HEK293 (cell line): ENCODE data around the gene ACVRL1.

ENCODE experiments used
- CTCF ChIA-PET: fragments of 350-600 bp; formaldehyde crosslinking; extraction: SDS; loops from one replicate; lab custom pipeline; 2021; ENCODE audit warnings: antibody characterized with exemption; lab: Yijun Ruan, JAX
- POLR2A ChIA-PET: fragments of 300-600 bp; formaldehyde crosslinking; extraction: SDS; loops from one replicate; lab custom pipeline; 2020; ENCODE audit warnings: antibody characterized with exemption, inconsistent platforms; lab: Yijun Ruan, JAX
- H3K27ac ChIP-seq: fragments of 200-500 bp; sonication (Bioruptor generic); 2 replicates; pipeline ENCODE4 v1.5.1; 2014; ENCODE audit warnings: low read depth, low read length, control low read depth, inconsistent platforms; ENCODE audit errors: extremely low read depth
- H3K36me3 ChIP-seq, 2 experiments: fragments of 200-500 bp in 1 of 2; sonication (Bioruptor generic) in 1 of 2; 1 replicate in 1 of 2; 2 replicates in 1 of 2; pipeline ENCODE4 v1.5.1; 2014 to 2017; ENCODE audit warnings: inconsistent platforms in 2 of 2, low read length in 2 of 2; ENCODE audit not compliant: control insufficient read depth in 2 of 2, insufficient read depth in 1 of 2
- H3K4me1 ChIP-seq: fragments of 200-500 bp; sonication (Bioruptor generic); 2 replicates; pipeline ENCODE4 v1.5.1; 2014; ENCODE audit warnings: mild to moderate bottlenecking, low read length, inconsistent platforms; ENCODE audit not compliant: control insufficient read depth, insufficient read depth
- H3K4me3 ChIP-seq: 2 replicates; pipeline ENCODE4 v1.5.1; 2011; ENCODE audit warnings: low read depth, mild to moderate bottlenecking, control low read depth, low read length, moderate library complexity
- H3K9me3 ChIP-seq: fragments of 200-500 bp; sonication (Bioruptor generic); 2 replicates; pipeline ENCODE4 v1.5.1; 2014; ENCODE audit warnings: low read depth, low read length, inconsistent platforms; ENCODE audit not compliant: control insufficient read depth, insufficient read depth
- HOXA7 ChIP-seq: sonication (generic); formaldehyde crosslinking; IDR thresholded peaks from 2 replicates; pipeline ENCODE4 v1.8.1; 2022; ENCODE audit warnings: missing genetic modification reagents, borderline replicate concordance
- HOXC10 ChIP-seq: sonication (generic); formaldehyde crosslinking; IDR thresholded peaks from 2 replicates; pipeline ENCODE4 v1.8.1; 2023; ENCODE audit warnings: mild to moderate bottlenecking, missing genetic modification reagents
- KLF7 ChIP-seq: fragments of 450-650 bp; formaldehyde crosslinking; IDR thresholded peaks from 2 replicates; pipeline ENCODE4 v1.5.1; 2016; ENCODE audit warnings: missing biosample characterization, missing genetic modification characterization, borderline replicate concordance
- RBAK ChIP-seq: fragments of 450-650 bp; formaldehyde crosslinking; IDR thresholded peaks from 2 replicates; pipeline ENCODE4 v1.5.1; 2016; ENCODE audit warnings: missing biosample characterization, missing genetic modification characterization
- ZBTB7A ChIP-seq: fragments of 450-650 bp; formaldehyde crosslinking; IDR thresholded peaks from 2 replicates; pipeline ENCODE4 v1.5.1; 2016; ENCODE audit warnings: low read depth, missing biosample characterization, missing genetic modification characterization
- ZNF10 ChIP-seq: fragments of 450-650 bp; formaldehyde crosslinking; IDR thresholded peaks from 2 replicates; pipeline ENCODE4 v1.5.1; 2017; ENCODE audit warnings: missing biosample characterization, missing genetic modification characterization
- ZNF132 ChIP-seq: fragments of 450-650 bp; formaldehyde crosslinking; IDR thresholded peaks from 2 replicates; pipeline ENCODE4 v1.5.1; 2017; ENCODE audit warnings: missing biosample characterization, missing genetic modification characterization, borderline replicate concordance
- ZNF174 ChIP-seq: fragments of 450-650 bp; formaldehyde crosslinking; IDR thresholded peaks from 2 replicates; pipeline ENCODE4 v1.5.0; 2017; ENCODE audit warnings: missing biosample characterization, mild to moderate bottlenecking, missing genetic modification characterization
- ZNF529 ChIP-seq: fragments of 450-650 bp; formaldehyde crosslinking; IDR thresholded peaks from 2 replicates; pipeline ENCODE4 v1.5.1; 2017; ENCODE audit warnings: missing genetic modification characterization, missing biosample characterization; ENCODE audit not compliant: insufficient replicate concordance
- ZNF623 ChIP-seq: fragments of 450-650 bp; formaldehyde crosslinking; IDR thresholded peaks from 2 replicates; pipeline ENCODE4 v1.5.1; 2016; ENCODE audit warnings: missing biosample characterization, missing genetic modification characterization
- ZNF626 ChIP-seq: fragments of 450-650 bp; sonication (Bioruptor Pico); formaldehyde crosslinking; IDR thresholded peaks from 2 replicates; pipeline ENCODE4 v1.5.1; 2018; ENCODE audit warnings: missing biosample characterization, missing genetic modification characterization, inconsistent platforms
- ZNF677 ChIP-seq: fragments of 450-650 bp; IDR thresholded peaks from 2 replicates; pipeline ENCODE4 v1.5.0; 2018; ENCODE audit warnings: missing biosample characterization, mild to moderate bottlenecking, missing genetic modification characterization, moderate library complexity
- ZNF707 ChIP-seq: fragments of 450-650 bp; formaldehyde crosslinking; IDR thresholded peaks from 2 replicates; pipeline ENCODE4 v1.5.1; 2016; ENCODE audit warnings: missing biosample characterization, missing genetic modification characterization
- ZNF792 ChIP-seq: fragments of 450-650 bp; formaldehyde crosslinking; IDR thresholded peaks from 2 replicates; pipeline ENCODE4 v1.5.1; 2016; ENCODE audit warnings: missing biosample characterization, missing genetic modification characterization
- TF ChIP-seq, protein P1 (sequence below): fragments of 450-650 bp; formaldehyde crosslinking; IDR thresholded peaks from 2 replicates; pipeline ENCODE4 v1.5.1; 2016; ENCODE audit warnings: missing biosample characterization, missing genetic modification characterization
- TF ChIP-seq, protein P2 (sequence below): fragments of 450-650 bp; formaldehyde crosslinking; IDR thresholded peaks from 2 replicates; pipeline ENCODE4 v1.5.1; 2017; ENCODE audit warnings: missing biosample characterization, missing genetic modification characterization
- TF ChIP-seq, protein P3 (sequence below): fragments of 450-650 bp; formaldehyde crosslinking; IDR thresholded peaks from 2 replicates; pipeline ENCODE4 v1.5.1; 2016; ENCODE audit warnings: missing biosample characterization, missing genetic modification characterization, borderline replicate concordance
- TF ChIP-seq, protein P4 (sequence below): fragments of 450-650 bp; formaldehyde crosslinking; conservative IDR thresholded peaks from 2 replicates; pipeline ENCODE4 v1.5.1; 2016; ENCODE audit warnings: low read depth, missing biosample characterization, missing genetic modification characterization

The ACVRL1 gene

DNA sequence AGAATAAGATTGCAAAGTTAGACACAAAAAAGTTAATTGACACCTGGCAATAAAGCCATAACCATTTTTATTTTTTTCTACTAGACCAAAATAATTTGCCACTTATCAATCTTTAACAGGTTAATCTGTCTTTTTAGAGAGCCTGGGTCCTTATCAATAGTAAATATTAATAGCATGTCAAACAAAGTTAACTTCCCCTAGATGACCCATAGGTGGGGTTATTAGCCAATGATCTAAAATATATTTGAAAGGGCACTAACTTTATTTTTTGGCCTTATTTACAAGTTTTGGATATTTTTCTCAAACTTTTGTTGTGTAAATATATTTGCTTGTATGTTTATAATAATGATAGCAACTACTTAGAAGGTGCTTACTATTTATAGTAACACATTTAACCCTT lies 15.5 kb upstream of the ACVRL1 start (continued):
- no peak for TF ChIP-seq ZNF707 (tag by site-specific recombination)
- TF ChIP-seq, all 188 proteins: peak for 0

DNA sequence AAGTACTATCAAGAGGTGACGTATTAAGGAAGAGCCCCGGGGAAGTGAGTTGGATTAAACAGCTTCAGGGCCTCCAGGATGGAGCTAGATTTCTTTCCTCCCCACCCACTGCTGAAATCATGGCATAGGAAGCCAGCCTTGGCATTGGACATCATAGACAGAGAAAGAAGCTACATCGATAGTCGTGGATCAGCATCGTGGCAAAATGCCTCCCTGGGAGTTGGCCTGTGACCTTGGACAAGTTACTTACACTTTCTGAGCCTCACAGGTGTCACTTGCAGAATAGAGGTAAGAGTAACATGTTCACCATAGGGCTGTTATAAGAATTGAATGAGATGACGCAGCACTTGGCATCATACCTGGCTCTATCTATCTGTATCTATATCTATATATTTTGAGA lies 13.5 kb upstream of the ACVRL1 start:
- ChIA-PET CTCF (interaction anchor here (0.5 to 4.6 kb wide), 19 partner anchors 9 to 132 kb away, joined by 3 to 40 read pairs (median 4); no protein-coding TSS in a partner anchor), POLR2A (no interaction called here)
- no peaks in the 10 kb centered on the region for H3K36me3 ChIP-seq
- H3K4me3 ChIP-seq, result no peak overlapping the region
- no peak overlapping the region for H3K27ac ChIP-seq
- H3K4me1 ChIP-seq, result no peaks in the 10 kb centered on the region
- no peaks in the 10 kb centered on the region for H3K9me3 ChIP-seq
- TF ChIP-seq, protein P1, sequence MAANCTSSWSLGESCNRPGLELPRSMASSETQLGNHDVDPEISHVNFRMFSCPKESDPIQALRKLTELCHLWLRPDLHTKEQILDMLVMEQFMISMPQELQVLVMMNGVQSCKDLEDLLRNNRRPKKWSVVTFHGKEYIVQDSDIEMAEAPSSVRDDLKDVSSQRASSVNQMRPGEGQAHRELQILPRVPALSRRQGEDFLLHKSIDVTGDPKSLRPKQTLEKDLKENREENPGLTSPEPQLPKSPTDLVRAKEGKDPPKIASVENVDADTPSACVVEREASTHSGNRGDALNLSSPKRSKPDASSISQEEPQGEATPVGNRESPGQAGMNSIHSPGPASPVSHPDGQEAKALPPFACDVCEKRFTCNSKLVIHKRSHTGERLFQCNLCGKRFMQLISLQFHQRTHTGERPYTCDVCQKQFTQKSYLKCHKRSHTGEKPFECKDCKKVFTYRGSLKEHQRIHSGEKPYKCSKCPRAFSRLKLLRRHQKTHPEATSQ (tag by site-specific recombination), result no peak
- TF ChIP-seq, protein P2, sequence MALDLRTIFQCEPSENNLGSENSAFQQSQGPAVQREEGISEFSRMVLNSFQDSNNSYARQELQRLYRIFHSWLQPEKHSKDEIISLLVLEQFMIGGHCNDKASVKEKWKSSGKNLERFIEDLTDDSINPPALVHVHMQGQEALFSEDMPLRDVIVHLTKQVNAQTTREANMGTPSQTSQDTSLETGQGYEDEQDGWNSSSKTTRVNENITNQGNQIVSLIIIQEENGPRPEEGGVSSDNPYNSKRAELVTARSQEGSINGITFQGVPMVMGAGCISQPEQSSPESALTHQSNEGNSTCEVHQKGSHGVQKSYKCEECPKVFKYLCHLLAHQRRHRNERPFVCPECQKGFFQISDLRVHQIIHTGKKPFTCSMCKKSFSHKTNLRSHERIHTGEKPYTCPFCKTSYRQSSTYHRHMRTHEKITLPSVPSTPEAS (tag by site-specific recombination), result no peak
- no peak for TF ChIP-seq ZNF10
- TF ChIP-seq ZNF677 (tag by site-specific recombination), result no peak
- TF ChIP-seq ZNF626, result no peak
- no peak for TF ChIP-seq ZNF529 (tag by site-specific recombination)
- TF ChIP-seq ZBTB7A (tag by site-specific recombination), result no peak
- TF ChIP-seq HOXC10 (CRISPR knock-in tag), result no peak
- TF ChIP-seq, protein P3, sequence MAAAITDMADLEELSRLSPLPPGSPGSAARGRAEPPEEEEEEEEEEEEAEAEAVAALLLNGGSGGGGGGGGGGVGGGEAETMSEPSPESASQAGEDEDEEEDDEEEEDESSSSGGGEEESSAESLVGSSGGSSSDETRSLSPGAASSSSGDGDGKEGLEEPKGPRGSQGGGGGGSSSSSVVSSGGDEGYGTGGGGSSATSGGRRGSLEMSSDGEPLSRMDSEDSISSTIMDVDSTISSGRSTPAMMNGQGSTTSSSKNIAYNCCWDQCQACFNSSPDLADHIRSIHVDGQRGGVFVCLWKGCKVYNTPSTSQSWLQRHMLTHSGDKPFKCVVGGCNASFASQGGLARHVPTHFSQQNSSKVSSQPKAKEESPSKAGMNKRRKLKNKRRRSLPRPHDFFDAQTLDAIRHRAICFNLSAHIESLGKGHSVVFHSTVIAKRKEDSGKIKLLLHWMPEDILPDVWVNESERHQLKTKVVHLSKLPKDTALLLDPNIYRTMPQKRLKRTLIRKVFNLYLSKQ (tag by site-specific recombination), result no peak
- TF ChIP-seq KLF7 (tag by site-specific recombination), result no peak
- no peak for TF ChIP-seq ZNF132

DNA sequence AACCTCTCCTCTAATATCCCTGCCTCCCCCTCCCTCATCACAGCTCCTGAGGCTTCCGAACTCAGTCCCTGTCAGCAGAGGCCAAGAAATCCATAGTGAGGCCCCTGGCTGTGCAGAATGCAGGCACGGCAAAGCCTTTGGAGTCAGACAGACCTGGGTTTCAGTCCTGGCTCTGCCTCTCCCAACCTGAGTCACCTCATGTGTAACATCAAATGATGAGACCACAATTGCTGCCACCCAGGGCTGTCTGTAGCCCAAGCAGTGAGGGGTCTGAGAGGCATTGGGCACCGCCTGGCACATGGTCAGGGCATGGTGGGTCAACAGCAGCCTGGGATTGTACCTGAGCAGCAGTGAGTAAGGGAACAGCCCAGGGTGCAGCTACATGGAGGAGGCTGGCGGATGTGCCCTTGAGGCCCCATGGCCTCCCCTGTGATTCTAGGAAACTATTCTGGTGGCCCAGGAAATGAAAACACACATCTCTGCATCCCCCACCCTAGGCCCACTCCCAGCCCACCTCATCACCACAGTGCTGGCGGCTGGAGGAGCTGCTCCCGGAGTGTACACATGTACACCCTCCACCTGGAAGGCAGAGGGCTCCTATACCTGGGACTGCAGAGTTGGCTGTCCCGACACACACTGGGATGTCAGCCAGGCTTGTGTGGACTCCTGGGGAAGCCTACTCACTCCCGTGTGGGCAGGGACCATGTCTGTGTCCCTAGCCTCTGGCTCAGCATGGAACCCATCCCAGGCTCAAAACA lies 11.7 kb upstream of the ACVRL1 start:
- ChIA-PET CTCF (interaction anchor here (0.8 to 4.6 kb wide), 12 partner anchors 7 to 130 kb away, joined by 3 to 40 read pairs (median 10); no protein-coding TSS in a partner anchor), POLR2A (interaction anchor here (1.0 kb wide), 1 partner anchor 130 kb away, joined by 3 read pairs; no protein-coding TSS in a partner anchor)
- H3K36me3 ChIP-seq, result no peaks in the 10 kb centered on the region
- H3K4me3 ChIP-seq, result no peak overlapping the region
- H3K9me3 ChIP-seq, result no peaks in the 10 kb centered on the region
- H3K27ac ChIP-seq, result no peak overlapping the region
- no peak for TF ChIP-seq ZNF623 (tag by site-specific recombination)
- H3K4me1 ChIP-seq, result no peaks in the 10 kb centered on the region

DNA sequence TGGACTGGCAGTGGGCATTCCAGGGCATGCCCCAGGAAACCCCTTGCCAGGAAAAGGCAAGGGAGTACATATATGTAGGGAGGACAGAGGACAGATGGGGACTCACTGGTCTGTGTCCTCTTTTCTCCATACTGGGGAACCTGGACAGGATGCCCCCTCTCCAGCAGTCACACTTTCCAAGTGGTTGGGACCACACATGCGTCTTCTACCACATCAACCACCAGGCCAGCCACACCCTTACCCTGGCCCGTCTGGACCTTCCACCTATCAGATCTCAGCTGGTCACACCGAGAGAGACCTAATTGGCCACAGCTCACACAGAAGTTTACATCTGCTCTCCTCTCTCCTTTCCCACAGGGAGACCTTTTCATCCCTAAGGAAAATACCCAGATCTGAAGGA lies 11.1 kb upstream of the ACVRL1 start:
- H3K9me3 ChIP-seq, result no peaks in the 10 kb centered on the region
- CTCF ChIA-PET, result interaction anchor here (0.9 to 3.1 kb wide), 7 partner anchors 27 to 129 kb away, joined by 3 to 15 read pairs (median 5); no protein-coding TSS in a partner anchor
- H3K4me1 ChIP-seq, result no peaks in the 10 kb centered on the region
- POLR2A ChIA-PET, result no interaction called here
- no peak overlapping the region for H3K4me3 ChIP-seq
- no peak overlapping the region for H3K27ac ChIP-seq
- H3K36me3 ChIP-seq, result no peaks in the 10 kb centered on the region
- no peak for TF ChIP-seq ZNF792 (tag by site-specific recombination)
- no peak for TF ChIP-seq HOXA7 (CRISPR knock-in tag)
- no peak for TF ChIP-seq ZNF174 (tag by site-specific recombination)
- TF ChIP-seq RBAK, result no peak
- TF ChIP-seq, protein P4, sequence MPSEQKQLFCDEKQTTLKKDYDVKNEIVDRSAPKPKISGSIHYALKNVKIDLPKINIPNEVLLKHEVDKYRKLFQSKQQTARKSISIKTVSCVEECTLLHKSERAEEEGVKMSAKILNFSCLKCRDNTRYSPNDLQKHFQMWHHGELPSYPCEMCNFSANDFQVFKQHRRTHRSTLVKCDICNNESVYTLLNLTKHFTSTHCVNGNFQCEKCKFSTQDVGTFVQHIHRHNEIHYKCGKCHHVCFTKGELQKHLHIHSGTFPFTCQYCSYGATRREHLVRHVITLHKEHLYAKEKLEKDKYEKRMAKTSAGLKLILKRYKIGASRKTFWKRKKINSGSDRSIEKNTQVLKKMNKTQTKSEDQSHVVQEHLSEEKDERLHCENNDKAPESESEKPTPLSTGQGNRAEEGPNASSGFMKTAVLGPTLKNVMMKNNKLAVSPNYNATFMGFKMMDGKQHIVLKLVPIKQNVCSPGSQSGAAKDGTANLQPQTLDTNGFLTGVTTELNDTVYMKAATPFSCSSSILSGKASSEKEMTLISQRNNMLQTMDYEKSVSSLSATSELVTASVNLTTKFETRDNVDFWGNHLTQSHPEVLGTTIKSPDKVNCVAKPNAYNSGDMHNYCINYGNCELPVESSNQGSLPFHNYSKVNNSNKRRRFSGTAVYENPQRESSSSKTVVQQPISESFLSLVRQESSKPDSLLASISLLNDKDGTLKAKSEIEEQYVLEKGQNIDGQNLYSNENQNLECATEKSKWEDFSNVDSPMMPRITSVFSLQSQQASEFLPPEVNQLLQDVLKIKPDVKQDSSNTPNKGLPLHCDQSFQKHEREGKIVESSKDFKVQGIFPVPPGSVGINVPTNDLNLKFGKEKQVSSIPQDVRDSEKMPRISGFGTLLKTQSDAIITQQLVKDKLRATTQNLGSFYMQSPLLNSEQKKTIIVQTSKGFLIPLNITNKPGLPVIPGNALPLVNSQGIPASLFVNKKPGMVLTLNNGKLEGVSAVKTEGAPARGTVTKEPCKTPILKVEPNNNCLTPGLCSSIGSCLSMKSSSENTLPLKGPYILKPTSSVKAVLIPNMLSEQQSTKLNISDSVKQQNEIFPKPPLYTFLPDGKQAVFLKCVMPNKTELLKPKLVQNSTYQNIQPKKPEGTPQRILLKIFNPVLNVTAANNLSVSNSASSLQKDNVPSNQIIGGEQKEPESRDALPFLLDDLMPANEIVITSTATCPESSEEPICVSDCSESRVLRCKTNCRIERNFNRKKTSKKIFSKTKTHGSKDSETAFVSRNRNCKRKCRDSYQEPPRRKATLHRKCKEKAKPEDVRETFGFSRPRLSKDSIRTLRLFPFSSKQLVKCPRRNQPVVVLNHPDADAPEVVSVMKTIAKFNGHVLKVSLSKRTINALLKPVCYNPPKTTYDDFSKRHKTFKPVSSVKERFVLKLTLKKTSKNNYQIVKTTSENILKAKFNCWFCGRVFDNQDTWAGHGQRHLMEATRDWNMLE (tag by site-specific recombination), result no peak
